Stimulated activated CD8-positive, alpha-beta memory T cell treated with anti-CD3 and anti-CD28 coated beads, Interleukin-7, amount 100 ng/mL, for 4 hours (primary cell): Measurements from ENCODE around the gene SLC13A3.
A peak's percentile ranks its signal among the peaks of the same experiment; 100 is the strongest.

Experiments used
- DNase-seq, 2 donors: peaks; one replicate each; pipeline ENCODE4 v3.0.0-alpha.2; 2020; ENCODE audit warnings: low read depth in 2 of 2

Gene SLC13A3

DNA sequence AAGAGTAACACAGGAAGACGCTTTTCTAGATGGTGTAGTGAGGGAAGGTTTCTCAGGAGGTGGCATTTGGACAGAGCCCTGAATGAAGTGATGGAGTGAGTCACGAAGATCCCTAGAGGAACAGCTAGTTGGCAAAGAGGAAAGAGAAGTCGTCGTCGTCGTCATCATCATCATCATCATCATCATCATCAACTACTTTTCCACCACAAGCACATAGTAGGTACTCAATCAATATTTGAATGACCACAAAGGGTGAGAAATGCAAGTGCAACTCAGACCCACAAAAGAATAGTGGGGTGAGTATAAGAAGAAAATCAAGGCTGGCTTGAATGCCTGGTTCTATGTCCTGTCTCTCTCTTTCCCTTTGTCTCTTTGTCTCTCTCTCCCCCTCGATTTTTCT, 72.5 kb downstream of the SLC13A3 start:
- no peak for DNase-seq

DNA sequence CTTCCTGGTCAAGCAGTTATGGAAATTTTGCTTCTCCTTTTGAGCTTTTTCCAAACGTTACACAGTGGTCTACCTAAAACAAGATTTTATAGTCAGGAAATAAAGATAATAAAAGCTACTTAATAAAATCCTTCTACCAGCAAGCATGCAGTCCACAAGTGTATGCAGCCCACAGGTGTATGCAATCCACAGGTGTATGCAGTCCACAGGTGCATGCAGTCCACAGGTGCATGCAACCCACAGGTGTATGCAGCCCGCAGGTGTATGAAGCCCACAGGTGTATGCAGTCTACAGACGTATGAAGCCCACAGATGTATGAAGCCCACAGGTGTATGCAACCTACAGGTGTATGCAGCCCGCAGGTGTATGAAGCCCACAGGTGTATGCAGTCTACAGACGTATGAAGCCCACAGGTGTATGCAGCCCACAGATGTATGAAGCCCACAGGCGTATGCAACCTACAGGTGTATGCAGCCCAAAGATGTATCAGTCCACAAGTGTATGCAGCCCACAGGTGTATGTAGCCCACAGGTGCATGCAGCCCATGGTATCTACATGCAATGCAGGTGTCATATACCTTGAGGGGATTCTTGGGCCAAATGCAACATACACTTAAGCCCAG, 74.4 kb downstream of the SLC13A3 start:
- DNase-seq: no peak

DNA sequence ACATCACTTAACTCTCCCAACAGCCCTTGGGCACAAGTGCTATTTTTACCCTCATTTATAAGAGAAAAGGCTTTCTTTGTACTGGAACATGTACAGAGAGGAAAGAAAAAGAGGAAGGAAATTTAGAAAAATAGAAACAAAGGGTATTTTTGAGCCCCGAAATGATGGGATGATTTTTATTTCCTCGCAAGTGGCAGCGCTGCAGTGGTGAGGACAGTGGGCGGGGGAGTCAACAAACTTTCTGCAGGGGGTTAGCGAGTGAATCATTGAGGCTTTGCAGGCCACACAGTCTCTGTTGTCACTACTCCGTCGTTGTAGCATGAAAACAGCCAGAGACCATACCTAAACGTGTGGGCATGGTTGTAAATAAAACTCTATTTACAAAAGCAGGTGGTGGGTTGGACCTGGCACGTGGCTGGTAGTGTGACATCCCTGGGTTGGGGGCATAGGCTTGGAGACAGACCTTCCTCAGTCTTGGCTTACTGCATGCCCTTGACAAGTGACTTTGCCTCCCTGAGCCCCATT, 75.3 kb downstream of the SLC13A3 start:
- DNase-seq: no peak

DNA sequence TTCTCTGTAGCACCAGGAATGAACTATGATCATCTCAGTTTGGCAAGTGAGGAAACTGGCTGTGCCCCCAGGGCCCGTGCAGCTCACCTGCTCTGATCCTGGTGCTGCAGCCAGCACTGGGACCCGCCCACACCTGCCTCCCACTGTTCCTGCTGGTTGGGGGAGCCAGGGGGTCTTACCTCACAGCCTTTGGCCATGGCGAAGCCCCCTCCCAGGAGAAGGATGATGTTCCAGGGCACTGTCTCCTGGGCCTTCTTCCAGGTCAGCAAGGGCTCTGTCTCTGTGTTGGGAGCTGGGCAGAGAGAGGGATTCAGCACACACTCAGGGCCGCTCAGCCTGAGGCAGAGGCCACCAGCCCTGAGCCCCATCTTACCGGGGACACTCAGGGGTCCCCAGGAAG, 75.9 kb downstream of the SLC13A3 start:
- DNase-seq: no peak

DNA sequence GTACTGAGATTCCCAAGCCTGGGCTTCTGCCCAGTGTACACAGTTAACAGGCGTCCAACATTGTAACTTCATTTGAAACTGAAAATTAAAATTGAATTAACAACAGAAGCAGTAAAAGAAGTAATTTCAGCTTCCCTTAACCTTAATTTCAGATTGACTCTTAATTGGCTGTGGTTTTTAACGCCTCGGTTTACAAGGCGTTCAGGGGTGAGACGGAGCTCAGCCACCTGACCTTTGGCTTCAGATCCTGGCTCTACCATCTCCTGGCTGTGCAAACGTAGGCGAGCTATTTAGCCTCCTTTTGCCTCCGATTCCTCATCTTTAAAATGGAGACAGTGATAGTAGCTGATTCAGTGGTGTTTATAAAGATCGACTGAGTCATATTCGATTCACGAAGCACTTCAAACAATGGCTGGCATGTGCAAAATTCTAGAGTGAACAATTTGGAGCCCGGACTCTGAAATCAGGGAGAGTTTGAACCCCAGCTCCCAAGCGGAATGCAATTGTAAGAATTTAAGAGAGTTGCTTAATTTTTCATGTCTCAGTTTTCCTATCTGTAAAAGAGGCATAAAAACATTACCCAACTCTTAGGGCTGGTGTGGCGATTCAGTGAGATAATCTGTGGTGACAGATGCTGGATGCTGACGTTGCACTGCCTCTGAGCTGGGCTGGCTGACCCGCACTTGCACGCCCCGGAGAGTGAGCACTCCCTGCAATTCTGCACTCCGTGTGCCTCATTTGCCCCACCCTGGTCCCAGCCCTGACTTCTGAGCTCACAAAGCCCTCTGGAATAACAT, 77.3 kb downstream of the SLC13A3 start:
- no peak for DNase-seq

DNA sequence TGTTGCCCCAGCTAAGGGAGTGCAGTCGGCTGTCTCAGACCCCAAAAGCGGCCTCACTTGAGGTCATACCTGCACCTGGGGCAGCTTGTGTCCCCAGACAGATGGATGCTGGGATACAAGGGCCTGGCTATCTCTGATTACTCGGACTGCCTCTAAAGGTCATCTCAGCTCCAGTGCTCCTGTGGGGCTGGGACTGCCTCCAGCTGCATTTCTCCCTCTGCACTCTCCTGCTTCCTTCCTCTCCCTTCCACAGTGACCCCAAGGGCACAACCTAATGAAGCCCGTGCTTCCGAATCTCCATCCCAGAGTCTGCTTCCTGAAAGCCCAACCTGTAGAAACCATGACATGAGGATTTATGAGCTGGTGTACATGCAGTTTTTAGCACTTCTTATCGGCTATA, 78.0 kb downstream of the SLC13A3 start:
- no peak for DNase-seq

DNA sequence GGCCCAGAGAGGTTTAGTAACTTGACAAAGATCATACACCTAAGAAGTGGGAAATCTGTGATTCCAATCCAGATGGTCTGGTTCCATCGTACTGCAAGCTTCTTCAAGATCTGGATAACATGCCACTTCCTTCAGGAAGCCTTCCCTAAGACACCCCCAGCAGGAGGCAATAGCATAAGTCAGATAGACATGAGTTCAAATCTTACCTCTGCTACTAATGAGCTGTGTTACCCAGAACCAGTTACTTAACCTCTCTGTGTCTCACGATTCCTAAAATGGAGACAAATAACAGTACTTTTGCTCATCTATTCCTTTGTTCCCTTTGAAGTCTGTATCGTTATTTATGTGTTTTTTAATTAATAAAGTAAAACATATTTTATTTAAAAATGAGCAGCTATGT, 78.5 kb downstream of the SLC13A3 start:
- no peak for DNase-seq

DNA sequence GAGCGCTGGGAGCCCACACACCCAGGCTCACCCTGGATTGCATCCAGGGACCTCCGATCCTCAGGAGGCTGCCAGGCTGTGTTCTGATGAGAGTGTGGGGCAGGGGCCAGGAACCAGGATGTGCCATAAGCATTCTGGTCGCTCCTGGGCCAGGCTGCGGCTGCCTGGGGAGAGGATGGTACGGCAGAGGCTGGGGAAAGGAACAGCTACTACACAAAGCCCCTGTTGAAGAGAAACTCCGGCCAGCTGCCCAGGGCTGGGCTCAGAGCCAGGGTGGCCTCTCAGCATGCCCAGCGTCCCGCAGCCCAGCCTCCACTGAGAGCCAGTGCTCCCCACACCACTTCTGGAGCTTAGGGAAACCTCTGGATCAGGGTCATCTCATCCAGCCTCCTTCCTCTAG, 79.1 kb downstream of the SLC13A3 start:
- no peak for DNase-seq

DNA sequence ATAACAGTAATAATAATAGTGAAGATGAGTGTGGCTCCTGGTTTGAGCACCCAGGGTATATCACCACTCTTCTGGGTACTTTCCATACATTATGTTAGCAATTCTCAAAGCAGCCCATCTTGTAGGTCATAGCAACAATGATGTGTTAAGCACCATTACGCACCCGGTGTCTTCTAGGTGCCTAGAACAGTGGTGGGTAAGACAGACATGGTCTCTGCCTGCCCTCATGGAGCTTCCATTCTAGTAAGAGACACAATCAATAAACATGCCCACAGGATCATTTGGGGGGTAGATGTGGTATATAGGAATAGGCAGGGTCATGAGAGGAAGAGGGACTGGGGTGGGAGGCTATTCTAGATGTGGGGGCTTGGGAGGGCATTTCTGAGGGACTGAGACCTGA, 79.8 kb downstream of the SLC13A3 start:
- no peak for DNase-seq

DNA sequence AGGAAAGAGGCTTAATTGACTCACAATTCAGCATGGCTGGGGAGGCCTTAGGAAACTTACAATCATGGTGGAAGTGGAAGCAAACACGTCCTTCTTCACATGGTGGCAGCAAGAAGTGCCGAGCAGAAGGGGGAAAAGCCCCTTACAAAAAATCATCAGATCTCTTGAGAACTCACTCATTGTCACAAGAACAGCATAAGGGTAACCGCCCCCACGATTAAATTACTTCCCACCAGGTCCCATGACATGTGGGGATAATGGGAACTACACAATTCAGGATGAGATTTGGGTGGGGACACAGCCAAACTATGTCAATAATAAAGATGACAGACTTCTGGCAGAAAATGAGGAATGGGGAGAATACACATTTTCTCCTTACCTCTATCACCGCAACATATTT, 80.3 kb downstream of the SLC13A3 start:
- DNase-seq: no peak

DNA sequence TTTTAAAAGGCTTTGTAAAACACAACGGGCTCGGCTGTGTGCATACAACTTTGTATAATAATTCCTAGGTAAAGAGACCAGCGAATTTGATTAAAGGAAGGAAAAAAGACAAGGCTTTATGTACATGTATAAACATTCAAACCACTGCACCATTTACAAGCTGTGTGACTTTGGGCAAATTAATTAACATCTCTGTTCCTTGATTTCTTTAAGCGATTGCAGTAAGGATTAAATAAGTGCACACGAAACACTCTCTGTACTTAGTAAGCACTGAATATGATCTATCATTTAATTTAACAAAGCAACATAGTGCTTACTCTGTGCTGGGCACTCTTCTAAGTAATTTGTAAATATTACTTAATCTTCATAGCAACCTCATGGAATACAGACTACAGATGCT, 81.3 kb downstream of the SLC13A3 start:
- no peak for DNase-seq

DNA sequence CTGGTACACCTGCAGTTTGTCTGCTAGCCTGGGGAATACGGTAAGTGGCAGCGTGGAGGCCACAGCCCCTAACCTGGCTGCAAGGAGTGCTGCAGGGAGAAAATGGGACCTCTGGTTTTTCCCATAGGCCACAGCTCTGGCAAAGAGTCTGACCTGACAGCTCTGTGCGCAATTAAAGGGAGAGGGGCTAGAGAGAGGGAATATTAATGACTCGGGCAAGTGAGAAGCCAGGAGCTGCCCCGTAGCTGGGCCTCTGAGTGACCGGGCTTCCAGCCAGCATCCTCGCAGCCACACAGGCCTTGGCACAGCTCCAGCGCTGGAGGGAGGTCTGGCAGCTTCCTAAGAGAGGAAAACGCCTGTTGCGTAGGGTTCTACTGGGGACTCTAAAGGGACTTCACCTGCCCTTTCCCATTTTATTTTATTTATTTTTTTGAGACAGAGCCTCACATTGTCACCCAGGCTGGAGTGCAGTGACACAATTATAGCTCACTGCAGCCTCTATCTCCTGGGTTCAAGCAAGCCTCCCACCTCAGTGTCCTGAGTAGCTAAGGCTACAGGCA, 82.6 kb downstream of the SLC13A3 start:
- DNase-seq: no peak

DNA sequence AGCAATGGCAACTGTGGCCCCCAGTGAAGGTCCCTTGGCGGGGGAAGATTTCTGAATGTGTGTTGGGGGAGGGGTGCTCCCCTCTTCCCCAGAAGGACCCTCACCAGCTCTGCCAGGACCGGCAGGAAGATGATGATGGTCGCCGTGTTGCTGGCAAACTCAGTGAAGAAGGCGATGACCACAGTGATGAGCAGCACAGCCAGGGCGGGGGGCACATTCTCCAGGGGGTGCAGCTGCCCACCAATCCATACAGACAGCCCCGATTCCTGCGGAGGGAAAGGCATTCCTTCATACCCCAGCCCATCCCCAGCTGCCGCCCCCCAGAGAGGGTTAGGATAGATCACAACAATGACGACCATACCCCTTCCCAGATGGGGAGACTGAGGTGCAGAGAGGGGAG, 85.1 kb downstream of the SLC13A3 start:
- no peak for DNase-seq

DNA sequence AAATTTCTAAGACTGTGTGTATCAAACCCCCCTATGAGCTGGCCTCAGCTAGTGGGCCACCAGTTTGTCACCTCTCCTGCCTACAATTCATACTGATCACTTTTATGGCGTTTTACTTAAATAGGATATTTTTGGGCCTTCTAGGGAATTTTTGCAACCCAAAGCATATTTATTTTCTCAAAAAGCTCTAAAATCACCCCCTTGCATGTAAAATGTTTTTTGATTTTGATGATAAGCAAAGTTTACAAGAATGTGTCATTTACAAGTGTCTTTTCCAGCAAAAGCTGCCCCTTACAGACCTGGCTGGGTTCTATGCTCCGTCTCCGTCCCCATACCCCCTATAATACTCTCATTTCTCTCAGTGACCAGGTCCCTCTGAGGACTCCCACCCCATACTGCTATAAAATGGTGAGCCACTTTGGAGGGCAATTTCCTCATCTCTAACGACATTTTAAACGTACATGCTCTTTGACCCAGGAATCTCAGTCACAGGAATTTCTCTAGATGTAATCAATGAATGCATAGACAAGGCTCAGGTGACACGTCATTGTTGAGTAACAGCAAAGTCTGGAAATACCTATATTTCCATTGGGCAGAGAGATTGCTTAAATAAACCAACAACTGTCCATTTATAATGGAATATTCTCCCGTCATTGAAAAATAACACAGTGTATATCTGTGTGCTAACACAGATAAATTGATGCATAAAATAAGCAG, 86.9 kb downstream of the SLC13A3 start:
- no peak for DNase-seq

DNA sequence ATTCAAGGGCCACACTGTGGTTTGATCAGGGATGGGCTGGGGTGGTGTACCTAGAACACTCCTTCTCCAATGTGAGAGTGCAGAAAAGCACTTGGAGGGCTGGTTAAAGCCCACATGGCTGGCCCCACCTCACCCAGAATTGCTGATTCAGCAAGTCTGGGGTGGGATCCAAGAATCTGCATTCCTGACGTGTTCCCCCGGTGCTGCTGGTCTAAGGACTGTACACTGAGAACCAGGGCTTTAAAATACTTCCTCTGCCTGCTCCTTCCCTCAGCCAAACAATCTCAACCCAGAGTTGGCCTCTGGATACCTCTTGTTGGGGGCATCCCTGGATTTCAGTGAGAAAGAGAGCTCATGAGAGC, 87.4 kb downstream of the SLC13A3 start:
- no peak for DNase-seq

DNA sequence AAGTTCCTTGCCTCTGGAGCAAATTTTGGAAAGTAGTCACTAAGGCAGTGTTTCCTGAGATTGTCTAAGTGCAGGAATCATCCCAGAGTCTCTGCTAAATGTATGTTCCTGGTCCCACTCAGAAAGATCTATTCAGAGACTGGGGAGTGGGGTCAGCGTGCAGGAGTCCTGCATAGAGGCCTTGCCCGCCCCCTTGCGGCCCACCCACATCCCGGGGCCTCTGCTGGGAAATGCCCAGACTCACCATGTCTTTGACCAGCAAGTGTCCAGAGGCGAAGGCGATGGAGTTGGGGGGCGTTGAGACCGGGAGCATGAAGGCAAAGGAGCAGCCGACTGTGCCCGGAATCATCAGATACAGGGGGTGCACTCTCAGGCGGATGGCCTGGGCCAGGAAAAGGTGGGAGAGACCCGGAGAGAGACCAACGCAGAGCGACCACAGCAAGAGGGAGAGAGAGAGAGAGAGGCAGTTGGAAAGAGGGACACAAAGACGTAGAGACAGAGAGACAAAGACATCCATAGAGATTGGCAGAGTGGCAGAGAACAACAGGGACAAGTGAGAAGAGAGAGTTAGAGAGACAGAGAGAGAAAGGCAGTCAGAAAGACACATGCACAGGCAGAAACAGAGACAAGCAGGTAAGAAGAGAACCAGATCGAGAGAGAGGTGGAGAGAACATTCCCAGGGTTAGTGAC, 87.9 kb downstream of the SLC13A3 start:
- no peak for DNase-seq

DNA sequence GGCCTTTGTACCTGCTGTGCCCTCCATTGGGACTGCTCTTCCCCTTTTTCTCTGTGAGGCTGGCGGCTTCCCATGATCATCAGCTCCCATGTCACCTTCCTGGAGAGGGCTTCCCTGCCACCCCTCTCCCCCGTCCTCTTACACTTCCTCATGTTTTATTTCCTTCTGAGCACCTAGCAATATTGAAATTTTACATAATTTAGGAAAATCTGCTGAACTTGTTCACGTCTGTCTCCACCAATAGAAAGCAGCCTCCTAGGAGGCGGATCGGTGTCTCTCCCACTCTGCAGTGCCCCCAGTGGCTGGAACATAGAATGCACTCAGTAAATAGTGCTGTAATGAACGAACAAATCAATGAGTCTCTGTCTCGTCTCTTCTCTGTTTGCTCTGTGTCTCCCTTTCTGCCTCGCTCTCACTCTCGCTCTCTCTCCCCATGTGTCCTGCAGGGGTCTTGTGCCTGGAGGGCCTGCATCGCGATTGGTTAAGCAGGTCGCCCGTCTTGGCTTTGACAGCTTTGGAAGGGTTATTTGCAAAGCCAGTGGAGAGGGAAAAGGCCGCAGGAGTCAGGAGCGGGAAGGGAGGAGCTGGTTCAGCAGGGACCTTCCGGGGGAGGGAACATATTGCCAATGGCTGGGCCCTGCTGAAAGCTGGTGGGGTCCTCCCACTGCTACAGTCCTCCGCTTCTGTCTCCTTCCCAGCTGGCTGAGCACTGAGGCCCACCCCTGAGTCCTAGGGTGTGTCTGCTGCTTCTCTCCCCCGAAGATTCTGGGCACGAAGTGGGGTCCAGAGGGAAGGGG, 88.7 kb downstream of the SLC13A3 start:
- peak; percentile 20 to 39 for DNase-seq

DNA sequence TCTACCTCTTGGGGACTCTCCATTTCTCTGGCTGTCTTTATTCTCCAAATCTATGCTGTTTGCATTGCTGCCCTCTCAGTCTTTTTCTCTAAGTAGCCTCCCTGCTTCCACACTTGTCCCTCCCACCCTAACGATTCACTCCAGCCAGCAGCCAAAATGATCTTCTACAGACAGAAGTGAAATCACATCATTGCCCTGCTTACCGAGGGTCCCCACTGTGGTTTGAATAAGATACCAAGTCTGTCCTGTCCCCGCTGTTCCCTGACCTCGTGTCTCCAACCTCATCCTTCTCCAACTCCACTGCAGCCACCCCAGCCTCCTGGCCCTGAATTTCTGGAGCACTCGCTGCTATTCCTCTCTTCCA, 89.3 kb downstream of the SLC13A3 start:
- no peak for DNase-seq

DNA sequence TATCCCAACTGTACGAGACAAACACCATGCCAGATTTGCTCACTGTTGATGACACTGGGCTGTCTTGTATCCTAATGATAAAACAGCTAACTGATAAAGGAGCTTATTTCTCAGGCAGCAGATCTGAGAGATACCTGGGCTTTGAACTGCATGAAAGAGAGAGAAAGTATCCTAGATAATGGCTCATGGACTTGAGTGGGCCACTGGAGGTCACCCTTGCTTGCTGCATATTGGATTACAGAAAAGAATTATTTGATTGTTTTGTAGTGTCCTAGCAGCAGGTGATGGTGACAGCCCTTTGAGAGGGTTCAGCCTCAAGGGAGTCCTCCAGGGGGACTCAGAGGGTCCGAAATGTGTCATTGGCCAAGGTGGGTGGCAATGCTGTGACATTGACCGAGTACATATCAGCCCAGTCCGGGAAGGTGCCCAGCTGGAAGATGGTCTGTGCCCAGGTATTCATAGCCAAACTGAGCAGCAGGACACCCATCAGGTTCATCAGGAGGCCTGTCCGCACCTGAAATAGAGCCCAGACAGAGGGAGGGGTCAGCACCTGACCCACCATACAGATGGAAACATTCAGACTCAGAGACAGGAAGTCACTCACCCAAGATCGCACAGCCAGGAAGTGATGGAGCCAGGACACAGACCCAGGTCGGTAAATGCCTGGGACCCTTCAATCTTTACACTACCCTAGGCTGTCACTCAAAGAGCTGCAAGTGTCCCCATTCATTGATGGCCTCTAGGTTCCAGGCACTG, 91.4 kb downstream of the SLC13A3 start:
- DNase-seq: no peak

DNA sequence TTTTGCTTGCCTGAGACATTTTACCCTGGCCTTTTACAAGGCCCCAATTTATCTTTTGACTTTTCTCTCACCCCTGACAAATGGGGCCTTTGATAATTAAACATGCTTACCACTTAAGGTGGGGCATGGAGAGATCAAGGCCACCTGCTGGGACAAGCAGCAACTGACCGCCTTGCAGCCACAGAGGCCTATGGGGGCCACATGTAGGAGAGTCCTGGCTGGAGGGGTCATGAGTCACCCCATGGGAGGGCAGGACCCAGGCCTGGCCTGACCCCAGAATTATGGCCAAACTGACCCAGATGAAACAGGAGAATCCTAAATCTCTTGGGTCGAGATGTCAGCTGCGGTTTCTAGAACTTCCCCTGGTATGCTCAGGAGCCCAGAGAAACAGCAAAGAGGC, 92.3 kb downstream of the SLC13A3 start:
- no peak for DNase-seq
